HG03469 (cell line): ENCODE measurements around the gene PRKCH.
A peak's percentile ranks its signal among the peaks of the same experiment; 100 is the strongest.

Experiments used
- ATAC-seq: cut with Tn5 transposase; IDR thresholded peaks from one replicate; pipeline ENCODE4 v1.9.1; 2021; ENCODE audit warnings: mild to moderate bottlenecking, moderate library complexity, moderate number of reproducible peaks; ENCODE audit not compliant: unreplicated experiment

Gene PRKCH

GRCh38 chr14:61321385-61322010, at the start of gene PRKCH:
Gene PRKCH (plus strand): TSS chr14:61321579. CDS start chr14:61322102, 523 bp downstream.
- peak; percentile 48 for ATAC-seq

GRCh38 chr14:61277232-61277631, 44.1 kb upstream of the PRKCH start:
- no peak for ATAC-seq

GRCh38 chr14:61277784-61278183, 43.6 kb upstream of the PRKCH start:
- ATAC-seq = no peak

GRCh38 chr14:61279082-61279481, 42.3 kb upstream of the PRKCH start:
- ATAC-seq = no peak

DNA sequence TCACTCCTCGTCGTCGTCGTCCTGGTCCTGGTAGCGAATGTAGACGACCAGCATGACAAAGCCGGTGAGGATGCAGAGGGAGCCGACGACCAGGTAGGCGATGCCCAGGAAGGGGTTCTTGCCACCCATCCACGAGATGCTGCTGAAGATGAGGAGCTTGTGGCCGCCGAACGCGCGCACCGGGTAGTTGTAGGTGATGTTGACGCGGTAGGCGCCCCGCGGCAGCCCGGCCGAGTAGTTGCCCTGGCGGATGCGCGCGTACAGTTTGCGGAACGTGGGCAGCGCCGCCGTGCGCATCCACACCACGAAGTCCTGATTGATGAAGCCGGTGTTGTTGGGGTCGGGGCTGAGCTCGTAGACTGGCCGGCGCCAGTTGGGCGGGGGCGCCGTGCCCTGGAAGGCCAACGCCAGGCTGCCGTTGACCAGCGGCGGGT, 41.3 kb upstream of the PRKCH start:
- no peak for ATAC-seq

DNA sequence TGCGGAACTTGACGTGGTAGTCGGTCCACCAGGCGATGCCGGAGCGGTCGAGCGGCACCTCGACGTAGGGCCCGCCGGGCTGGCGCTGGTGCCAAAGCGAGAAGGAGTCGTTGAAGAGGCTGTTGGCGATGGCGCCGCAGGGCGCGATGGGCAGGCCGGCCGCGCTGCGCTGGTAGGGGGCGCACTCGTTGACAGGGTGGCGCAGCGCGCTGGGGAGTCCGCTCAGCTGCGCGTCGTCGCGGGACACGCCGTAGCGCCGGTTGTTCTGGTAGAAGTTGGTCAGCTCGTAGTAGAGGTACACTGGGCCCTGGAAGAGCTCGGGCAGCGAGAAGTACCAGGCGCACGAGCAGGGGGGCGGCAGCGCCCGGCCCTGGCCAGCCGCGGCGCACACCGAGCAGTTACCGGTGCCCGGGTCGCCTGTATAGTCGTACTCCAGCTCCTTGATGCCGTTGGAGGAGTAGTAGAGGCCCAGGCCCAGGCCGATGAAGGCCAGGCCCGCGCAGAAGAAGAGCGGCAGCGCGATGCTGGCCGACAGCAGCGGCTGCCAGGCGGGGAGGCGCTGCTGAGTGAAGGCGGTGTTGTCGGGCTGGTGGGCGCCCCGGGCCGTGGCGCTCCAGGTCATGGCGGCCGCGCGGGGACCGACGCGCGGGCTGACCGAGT, 40.7 kb upstream of the PRKCH start:
- ATAC-seq = no peak

- ATAC-seq = no peak
Measured at GRCh38 chr14:61281186-61281947, 40.0 kb upstream of the PRKCH start, which contains the start of gene TMEM30B. Gene TMEM30B (minus strand): TSS chr14:61281338. CDS start chr14:61281147, 191 bp downstream.

GRCh38 chr14:61281948-61282275, 39.5 kb upstream of the PRKCH start:
- no peak for ATAC-seq

DNA sequence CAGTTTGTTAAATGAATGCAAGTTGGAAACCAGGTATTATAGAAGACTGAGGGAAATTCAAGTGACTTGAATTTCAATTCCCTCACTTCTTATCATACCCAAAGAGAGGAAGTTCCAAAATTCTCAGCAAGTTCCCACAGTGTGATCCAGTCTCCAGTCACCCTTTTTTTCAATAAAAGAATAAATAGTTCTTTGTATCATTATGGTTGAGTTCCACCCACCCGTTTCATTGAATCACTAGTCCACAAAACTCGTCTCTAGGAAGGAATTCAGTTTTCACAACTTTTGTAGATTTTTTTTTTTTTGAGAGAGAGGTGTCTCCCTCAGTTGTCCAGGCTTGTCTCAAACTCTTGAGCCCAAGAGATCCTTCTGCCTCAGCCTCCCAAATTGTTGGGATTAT, 38.6 kb upstream of the PRKCH start:
- ATAC-seq = no peak

- ATAC-seq = no peak
Measured at GRCh38 chr14:61284001-61284400, 37.4 kb upstream of the PRKCH start.

- ATAC-seq = no peak
Measured at GRCh38 chr14:61285364-61285763, 36.0 kb upstream of the PRKCH start.

GRCh38 chr14:61287196-61287595, 34.2 kb upstream of the PRKCH start:
- no peak for ATAC-seq

DNA sequence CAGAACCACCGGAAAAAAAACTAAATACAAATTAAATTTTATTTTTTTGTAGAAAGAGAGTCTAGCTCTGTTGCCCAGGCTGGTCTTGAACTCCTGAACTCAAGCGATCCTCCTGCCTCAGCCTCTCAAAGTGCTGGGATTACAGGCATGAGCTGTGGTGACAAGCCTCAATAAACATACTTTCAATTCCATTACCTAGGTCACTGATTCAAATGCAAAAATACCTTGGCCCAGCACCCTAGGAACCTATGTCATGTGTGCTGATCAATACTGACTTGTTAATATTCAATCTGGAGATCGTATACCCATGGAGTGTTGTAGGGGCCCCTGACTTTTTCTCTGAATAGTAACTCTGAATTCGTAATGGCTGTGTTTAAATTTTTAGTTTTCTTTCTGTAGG, 33.2 kb upstream of the PRKCH start:
- ATAC-seq = no peak

GRCh38 chr14:61288720-61289119, 32.7 kb upstream of the PRKCH start:
- ATAC-seq = no peak

DNA sequence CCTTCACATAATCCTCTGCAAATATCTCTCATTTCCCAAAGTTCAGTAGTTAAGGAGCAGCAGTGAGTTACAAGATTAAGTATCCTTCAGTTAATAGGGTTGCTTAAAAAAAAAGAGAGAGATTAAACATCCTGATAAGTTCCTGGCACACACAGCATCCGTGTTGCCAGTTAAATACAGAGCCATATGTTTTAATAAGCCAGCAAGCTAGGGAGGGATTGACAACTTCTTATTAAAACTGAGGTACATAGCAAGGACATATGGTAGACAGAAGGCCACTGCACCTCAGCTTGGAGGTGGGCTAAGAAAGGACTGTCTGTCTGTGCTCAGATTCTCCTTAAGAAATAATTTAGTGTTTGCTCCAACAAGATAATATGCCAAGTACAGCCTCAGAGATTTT, 30.7 kb upstream of the PRKCH start:
- no peak for ATAC-seq

GRCh38 chr14:61296151-61296550, 25.2 kb upstream of the PRKCH start:
- no peak for ATAC-seq

- ATAC-seq = no peak
Measured at GRCh38 chr14:61296719-61297502, 24.5 kb upstream of the PRKCH start.

GRCh38 chr14:61297581-61297980, 23.8 kb upstream of the PRKCH start:
- no peak for ATAC-seq

GRCh38 chr14:61298824-61299223, 22.6 kb upstream of the PRKCH start:
- ATAC-seq = no peak

- ATAC-seq = no peak
Measured at GRCh38 chr14:61300209-61300608, 21.2 kb upstream of the PRKCH start.

DNA sequence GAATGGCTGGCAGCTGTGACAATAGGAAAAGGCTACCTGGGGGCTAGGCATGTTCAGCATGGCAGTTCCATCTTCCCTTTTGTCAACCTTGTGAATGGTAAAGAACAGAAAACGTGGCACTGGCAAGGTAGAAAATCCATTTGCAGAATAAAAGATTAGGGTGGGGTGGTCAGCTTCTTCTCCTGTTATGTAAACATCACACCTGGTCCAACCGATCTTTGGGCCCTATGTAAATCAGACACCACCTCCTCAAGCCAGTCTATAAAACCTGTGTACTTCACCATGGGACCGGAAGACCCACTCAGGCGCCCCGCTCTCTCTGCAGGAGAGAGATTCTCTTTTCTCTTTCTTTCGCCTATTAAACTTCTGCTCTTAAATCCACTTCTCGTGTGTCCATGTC, 20.6 kb upstream of the PRKCH start:
- ATAC-seq = no peak
